Sciatic nerve (tissue), 2 donors: Measurements from ENCODE around the gene ARRDC2. TPM values are rescaled to one million over a fixed set of nuclear protein-coding genes. Genes with fewer than 3 reads are reported as not detected.
A peak's percentile ranks its signal among the peaks of the same experiment; 100 is the strongest.
"Not testable (repeated sequence)": the region's sequence is repeated elsewhere in the genome, so short reads cannot be mapped to it uniquely, and the experiment has no call there.

ENCODE experiments used
- ATAC-seq: fragments of 200-7000 bp; cut with Tn5 transposase; one replicate; pipeline ENCODE4 v1.9.1; 2020; ENCODE audit warnings: mild to moderate bottlenecking, moderate library complexity
- DNase-seq: peaks from one replicate; pipeline ENCODE4 v3.0.0-alpha.2; 2020; ENCODE audit warnings: low spot score
- intact Hi-C: fragments of 100-400 bp; cut with DNase I; formaldehyde crosslinking; loops from one replicate; pipeline ENCODE4 v1.14.2; 2022
- total RNA-seq: library from RNA; stranded (reverse); fragmentation: NEBNext Ultra II Directional; extraction: Animal tissue kit (Norgen Biotek cat#: 25700); gene quantifications from one replicate; pipeline ENCODE4 v1.2.1, GENCODE V29; 2021
- donor health status: DM: no; HTN: no; CAD: no.
- donor health status: DM: no; HTN: no; CAD: no.

The ARRDC2 gene
- total RNA-seq, 1 donor from 2014 or later, result 38.2 TPM

DNA sequence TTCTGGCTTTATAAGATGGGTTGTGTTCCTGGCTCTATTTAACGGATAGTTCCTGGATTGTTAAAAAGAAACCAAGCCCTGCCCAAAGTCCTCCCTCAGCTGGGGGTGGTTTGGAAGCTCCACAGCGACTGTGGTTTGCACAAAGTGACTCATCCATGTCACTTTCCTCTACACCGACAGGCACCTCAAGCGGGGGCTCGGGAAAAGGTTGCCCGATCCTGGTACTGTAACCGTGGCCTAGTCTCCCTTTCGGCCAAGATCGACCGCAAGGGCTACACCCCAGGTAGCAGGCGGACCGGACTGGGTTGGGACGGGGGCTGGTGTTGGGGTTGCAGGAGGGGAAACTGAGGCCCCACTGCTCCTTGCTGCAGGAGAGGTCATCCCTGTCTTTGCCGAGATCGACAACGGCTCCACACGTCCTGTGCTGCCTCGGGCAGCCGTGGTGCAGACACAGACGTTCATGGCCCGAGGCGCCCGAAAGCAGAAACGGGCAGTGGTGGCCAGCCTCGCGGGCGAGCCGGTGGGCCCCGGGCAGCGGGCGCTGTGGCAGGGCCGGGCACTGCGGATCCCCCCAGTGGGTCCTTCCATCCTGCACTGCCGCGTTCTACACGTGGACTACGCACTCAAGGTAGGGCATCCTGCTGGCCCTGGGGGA, 1.6 kb downstream of the ARRDC2 start:
- intact Hi-C loops, result loop anchor here (5.0 kb wide), 1 partner anchor 48 kb away; no protein-coding TSS in a partner anchor
- ATAC-seq, result no peak
- DNase-seq, result no peak

DNA sequence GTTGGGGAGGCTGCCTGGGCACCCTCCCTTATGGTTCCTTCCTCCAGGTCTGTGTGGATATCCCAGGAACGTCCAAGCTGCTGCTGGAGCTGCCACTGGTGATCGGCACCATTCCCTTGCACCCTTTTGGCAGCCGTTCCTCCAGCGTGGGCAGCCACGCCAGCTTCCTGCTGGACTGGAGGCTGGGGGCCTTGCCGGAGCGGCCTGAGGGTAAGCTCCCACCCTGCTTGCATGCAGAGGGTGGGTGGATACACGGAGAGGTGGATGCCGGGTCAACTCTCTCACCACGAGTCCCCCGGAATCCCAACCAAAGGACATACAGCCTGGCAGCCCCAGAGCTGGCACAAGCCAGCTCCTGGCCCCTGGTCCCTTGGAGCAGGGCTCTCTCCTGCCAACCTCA, 2.2 kb downstream of the ARRDC2 start:
- DNase-seq, result no peak
- ATAC-seq, result no peak
- intact Hi-C loops, result no loop called here

DNA sequence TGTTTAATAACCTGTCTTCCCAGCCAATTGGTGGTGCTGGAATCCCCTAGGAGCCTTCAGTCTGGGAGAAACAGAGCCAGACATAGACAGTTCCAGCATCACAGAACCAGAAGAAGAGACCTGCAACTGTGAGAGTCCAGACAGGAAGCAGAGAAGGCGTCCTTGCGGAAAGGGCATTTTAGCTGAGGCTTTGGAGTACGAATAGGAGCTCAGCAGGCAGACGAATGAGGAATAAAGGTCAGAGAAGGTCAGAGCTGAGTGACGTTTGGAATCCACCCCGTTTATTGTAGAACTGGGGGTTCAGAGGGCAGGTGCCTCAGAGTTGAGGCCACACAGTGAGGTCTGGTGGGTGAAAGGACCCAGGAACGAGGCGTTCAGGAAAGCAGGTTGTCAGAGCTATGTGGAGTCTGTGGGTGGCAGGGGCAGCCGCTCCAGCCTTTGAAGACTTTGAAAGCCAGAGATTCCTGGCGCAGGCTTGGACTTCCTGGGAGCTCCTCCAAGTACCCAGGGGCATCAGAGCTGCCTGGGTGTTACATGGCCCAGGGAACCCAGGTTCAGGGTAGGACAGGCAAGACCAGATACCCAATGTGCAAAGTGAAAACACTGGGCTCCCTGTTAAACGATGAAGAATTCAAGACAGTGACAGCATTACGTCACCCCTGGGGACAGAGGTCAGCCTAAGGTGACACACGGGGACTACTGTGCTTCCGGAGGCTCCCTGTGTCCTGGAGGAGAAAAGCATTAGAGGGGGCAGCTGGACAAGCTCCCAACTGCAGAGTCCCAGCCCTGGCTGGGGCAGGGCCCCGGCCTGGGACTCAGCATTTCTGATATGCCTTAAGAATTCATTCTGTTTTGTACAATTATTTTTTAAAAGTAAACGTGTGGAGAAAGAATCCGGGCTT, 5.5 kb downstream of the ARRDC2 start:
- DNase-seq (no peak), ATAC-seq (peak; percentile 48)
- intact Hi-C loops, result no loop called here

DNA sequence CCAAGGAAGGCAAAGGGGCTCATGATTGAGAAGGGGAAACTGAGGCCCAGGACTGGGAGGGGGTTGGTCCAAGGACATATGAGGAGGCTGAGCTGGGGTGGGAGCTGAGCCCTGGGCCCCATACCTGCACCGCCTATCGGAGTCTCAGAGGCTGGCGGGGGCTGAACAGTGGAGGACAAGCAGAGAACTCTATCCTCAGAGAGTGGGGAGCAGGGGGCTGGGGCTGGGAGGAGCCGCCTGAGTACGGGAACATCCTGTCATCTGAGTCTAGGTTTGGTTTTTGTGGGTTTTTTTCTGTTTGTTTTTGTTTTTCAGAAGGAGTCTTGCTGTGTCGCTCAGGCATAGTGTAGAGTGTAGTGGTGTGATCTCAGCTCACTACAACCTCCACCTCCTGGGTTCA, 6.2 kb downstream of the ARRDC2 start:
- ATAC-seq (no peak), DNase-seq (no peak)
- intact Hi-C loops, result no loop called here

DNA sequence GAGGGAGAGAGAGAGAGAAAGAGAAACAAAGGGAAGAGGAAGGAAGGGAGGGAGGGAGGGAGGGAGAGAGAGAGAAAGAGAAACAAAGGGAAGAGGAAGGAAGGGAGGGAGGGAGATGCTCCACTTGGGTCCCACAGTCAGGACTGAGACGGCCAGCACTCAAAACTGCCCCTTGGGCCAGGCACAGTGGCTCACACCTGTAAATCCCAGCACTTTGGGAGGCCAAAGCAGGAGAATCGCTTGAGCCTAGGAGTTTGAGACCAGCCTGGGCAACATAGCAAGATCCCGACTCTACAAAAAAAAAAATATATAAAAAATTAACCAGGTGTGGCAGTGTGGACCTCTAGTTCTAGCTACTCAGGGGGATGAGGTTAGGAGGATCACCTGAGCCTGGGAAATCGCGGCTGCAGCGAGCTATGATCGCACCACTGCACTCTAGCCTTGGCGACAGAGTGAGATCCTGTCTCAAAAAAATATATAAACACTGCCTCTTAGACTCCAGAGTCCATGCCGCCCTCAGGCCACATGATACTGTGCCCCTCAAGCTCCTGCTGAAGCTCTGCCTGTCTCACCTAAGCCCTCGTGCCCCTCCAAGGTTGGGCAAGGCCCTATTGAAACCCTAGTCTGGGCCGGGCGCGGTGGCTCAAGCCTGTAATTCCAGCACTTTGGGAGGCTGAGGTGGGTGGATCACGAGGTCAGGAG, 8.4 kb downstream of the ARRDC2 start:
- intact Hi-C loops, result no loop called here
- ATAC-seq (no peak), DNase-seq (no peak)

DNA sequence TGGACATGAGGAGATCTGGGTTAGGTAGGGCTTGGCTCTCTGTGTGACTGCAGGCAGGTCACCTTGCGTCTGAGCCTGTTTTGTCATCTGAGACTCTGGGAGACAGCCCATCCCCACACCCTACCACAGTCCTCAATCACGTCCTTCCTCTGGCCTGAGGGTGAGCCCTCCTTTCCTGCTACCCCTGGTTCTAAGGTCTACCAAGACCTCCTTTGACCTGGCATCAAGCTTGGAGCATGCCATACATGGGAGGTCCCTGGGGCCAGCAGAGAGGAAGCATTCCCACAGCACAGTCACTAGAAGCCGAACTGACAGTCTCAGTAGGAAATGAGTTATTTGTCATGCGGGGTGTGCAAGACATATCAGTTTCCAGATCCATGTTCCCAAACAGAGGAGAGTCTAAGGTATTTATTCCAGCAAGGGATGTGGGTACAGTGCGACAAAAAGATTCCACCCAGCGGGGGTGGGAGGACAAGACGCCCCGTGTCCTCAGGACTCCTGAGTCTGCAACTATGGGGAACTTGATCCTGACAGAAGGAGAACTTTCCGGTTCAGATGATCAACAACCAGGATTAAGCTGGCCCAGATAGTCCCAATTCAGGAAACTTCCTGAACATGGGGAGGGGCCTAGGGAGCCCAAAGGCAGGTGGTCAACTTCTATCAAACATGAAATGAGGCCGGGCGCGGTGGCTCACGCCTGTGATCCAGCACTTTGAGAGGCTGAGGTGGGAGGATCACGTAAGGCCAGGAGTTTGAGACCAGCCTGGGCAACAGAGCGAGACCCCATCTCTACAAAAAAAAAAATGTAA, 9.5 kb downstream of the ARRDC2 start:
- ATAC-seq, result no peak

DNA sequence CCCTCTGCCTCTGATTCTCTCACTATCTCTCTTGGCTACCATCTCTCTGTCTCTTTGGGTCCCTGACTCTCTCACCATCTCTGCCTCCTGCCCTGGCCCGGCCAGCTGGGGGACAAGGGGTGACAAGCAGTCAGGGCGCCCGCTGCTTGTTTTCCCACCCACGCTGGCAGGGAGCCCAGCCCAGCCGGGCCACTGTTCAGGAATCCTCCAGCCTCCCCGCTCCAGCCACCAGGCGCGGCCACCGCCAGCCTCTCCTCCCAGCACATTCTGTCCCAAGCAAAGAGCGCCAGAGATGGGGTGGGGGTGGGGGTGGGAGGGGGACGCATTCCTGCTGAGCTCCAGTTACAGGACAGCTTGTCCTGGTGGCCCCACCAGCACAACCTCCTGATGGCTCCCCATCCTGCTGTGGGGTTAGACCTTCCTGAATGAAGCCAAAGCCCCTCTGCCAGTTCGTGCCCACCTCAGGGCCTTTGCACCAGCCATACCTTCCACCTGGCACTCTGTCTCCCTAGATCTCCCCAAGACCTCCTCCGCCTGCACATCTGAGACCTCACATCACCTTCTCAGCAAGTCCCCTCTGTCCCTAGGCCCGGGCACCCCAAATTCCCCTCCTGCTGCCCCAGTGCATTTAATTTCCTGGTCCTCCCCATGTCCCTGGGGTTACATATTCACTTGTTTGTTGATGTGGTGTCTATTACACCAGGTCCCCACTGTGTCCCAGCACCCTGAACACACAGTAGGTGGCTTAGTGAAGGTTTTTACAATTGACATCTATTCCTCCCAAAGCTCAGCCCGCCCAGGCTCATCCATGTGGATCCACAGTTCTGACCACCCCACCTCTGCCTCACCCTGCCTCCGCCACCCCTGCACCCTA, 12.5 kb downstream of the ARRDC2 start:
- peak; percentile 60 for ATAC-seq
- intact Hi-C loops, result no loop called here
- peak; percentile 90 for DNase-seq

More for the DNA sequence above, 9.5 kb downstream of the ARRDC2 start:
- intact Hi-C loops, result no loop called here
- no peak for DNase-seq

DNA sequence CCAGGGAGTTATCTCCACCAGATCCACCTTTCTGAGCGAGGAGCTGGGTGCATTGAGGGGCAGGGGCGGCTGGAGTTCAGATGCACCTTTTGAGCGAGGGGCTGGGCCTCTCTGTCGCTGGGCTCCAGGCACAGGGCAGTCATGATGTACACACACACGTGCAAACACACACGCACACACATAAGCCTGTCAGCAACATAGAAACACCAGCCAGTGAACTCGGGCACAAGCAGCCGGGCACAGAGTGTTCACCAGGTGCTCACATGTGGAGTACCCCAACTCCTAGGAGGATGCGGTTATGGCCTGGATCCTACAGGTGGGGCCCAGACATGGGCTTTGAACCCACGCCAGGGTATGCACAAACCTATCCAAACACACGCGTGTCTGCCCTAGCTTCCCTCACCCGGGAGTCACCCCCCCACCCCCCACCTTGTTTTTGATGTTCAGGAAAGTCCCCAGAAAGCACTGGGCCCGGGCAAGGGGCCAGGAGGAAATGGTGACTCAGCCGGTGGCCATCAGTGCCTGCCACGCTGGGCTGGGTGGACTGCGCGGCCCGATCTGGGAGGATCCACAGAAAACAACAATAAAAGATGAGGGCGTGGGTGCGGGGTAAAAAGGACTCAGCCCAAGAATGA, 13.3 kb downstream of the ARRDC2 start:
- intact Hi-C loops, result no loop called here
- ATAC-seq (peak; percentile 43), DNase-seq (peak; percentile 90)

DNA sequence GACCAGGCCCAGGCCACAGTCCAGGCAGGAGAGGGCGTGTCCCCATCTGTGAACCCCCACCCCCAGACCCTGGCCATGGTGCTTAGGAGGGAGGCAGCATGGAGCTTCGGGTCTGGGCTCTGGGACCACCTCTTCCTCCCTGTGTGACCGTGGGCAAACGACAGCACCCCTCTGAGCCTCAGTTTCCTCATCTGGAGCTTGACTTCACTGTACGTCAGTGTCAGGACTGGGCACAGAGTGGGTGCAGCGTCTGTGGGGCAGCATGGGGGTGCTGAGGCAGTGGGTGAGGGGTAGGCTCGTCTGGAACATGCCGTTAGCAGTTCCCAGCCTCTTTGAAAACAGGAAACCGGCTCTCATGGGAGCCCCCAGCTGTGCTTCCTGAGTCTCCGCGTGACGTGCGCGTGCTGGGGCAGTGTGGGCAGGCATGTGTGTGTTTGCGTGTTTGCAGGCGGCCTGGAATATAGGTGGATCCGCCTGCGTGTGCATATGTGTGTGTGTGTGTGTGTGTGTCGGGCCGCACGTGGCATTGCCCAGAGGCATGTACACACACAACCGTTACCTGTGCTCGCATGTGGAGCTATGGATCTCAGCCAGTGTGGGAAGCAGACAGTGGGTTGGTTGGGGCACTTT, 15.8 kb downstream of the ARRDC2 start:
- intact Hi-C loops, result no loop called here
- DNase-seq (peak; percentile 92), ATAC-seq (peak; percentile 86)

DNA sequence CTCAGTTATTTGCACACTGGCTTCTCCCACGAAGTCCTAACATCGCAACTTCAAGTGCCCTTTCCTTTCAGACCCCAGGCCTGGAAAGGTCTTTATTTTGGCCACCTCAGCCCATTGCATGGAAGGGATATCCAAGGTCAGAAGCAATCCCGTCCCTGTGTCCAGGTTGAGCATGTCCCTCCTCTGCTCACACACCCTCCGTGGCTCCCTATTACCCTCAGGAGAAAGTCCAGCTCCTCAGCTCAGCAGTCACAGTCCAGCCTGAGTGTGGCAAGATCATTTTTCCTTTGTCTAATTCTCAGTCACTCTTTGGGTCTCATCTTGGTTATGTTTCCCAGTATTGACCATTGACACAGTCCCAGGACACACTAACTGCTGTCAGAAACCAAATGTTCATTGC, 19.2 kb downstream of the ARRDC2 start:
- intact Hi-C loops, result no loop called here
- DNase-seq, result no peak

DNA sequence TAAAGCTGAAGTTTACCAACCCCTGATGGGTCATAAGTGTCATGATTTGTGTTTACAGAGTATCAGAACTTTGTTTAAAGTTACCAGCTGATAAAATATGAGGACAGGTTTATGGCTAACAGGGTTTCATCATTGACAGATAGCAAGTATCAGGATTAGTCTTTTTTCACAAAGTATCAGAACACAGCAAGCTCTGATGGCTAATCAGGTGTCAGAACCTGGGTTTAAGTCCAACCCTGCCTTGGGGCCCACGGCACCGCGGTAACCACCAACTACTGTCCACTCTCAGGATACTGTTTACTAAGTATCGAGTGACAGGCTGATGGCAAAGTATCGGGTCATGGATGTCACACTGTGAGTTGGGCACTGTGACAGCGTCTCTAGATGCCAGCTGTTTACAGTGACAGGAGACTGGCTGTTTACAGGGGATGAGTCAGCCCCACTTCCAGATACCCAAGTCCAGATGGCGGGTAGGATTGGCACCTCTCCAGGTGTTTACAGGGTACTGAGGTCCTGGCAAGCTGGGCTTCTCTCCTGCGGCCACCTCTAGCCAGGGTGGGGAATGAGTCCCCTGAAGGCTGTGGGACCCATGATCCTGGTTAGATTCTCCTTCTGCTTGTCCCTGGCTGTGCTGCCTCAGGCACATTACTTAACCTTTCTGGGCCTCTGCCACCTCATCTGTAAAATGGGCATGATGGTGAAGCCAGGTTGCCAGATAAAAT, 21.8 kb downstream of the ARRDC2 start:
- intact Hi-C loops, result no loop called here
- ATAC-seq (no peak), DNase-seq (no peak)

More for the DNA sequence above, 19.2 kb downstream of the ARRDC2 start:
- no peak for ATAC-seq

DNA sequence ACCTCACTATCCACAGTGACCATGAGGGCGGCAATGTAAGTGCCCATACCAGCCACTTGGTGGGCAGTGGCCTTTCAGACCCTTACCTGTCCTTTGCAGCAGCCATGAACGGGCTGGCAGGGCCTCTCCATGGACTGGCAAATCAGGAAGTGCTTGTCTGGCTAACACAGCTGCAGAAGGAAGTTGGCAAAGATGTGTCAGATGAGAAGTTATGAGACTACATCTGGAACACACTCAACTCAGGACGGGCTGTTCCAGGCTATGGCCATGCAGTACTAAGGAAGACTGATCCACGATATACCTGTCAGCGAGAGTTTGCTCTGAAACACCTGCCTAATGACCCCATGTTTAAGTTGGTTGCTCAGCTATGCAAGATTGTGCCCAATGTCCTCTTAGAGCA, 23.4 kb downstream of the ARRDC2 start:
- intact Hi-C loops, DNase-seq: not testable (repeated sequence)
- peak; percentile 46 for ATAC-seq

DNA sequence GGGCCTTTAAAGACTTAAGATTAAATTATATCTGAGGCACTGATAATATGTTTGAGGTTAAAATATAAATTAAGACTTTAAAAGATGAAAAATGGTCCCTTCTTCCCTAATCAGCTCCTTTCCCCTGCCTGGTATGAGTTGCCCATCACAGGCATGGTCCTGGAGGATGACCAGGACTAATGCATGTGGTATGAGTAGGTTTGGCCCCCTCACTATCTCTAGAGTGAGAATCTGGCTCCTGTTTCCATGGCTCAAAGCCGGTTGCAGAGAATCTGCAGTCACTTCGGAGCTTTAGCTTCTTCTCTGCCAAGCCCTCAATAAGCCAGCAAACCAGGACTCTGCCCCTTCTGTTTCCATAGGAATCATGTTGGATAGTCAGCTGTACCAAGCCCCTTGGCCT, 24.1 kb downstream of the ARRDC2 start:
- ATAC-seq, DNase-seq, intact Hi-C loops: not testable (repeated sequence)

DNA sequence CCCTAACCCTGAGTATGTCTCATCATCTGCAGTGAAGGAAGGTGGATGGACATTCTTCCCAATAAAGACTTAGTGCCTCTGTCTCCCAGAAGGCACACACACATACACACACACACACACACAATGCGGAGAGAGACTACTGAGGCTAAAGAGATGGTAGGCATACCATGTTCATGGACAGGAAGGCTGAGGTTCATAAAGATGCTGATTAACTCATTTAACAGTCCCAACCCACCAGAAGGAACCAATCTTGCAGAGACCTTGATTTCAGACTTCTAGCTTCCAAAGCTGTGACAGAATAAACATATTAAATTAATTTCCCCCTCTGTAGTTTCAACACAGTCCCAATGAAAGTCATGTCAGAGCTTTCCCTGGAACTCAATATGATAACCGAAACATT, 33.1 kb downstream of the ARRDC2 start:
- intact Hi-C loops, result no loop called here
- ATAC-seq, result no peak
- no peak for DNase-seq

DNA sequence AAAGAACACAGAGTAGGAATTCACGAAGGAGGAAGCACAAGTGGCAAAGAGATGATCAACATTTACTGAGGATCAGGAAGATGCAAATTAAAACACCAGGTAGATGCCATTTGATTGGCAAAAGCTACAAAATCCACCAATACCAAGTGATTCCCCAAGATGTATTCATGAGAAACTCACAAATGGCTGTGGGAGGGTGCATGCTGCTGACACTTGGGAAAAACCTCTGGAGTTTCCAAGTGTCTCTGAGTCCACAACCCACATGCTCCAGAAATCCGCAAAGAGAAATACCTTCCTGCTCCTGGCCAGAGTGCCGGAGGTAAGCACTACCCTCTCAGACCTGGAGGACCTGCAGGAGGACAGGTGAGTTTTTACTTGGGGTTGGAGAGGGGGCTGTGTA, 35.7 kb downstream of the ARRDC2 start:
- DNase-seq, result no peak
- intact Hi-C loops, result no loop called here

DNA sequence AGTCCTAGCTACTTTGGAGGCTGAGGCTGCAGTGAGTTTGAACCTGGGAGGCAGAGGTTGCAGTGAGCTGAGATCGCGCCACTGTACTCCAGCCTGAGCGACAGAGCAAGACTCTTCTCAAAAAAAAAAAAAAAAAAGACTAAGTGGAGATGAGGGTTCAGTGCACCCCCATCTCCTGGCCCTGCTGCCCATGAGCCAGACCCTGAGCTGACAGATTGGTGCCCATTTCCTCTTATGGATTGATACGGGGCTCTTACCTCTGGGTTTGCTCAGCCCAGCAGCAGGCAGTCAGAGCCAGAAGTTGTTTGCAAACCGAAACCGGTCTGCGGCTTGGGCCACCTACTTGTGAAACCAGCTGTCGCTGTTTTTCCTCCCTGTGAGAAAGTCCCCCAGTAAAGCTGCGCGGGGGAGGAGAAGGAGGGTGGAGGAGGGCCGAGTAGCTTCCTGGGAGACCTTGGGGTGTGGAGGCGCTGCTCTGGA, 36.9 kb downstream of the ARRDC2 start:
- peak; percentile 84 for DNase-seq

More for the DNA sequence above, 35.7 kb downstream of the ARRDC2 start:
- ATAC-seq, result no peak

More for the DNA sequence above, 36.9 kb downstream of the ARRDC2 start:
- ATAC-seq, result peak; percentile 81
- intact Hi-C loops, result no loop called here
